Caco-2 (cell line): ENCODE results near the gene APC. TPM values are rescaled to one million over a fixed set of nuclear protein-coding genes. Genes with fewer than 3 reads are reported as not detected.

Source experiments
- BruUV-seq: library from RNA; stranded (reverse); fragments of 400-500 nt; replicated peaks from 2 replicates; lab custom pipeline; 2021; lab: Mats Ljungman, UMichigan
- CTCF ChIA-PET: fragments of 300-600 bp; sonication (Branson Sonifier 250); formaldehyde crosslinking; loops from one replicate; lab custom pipeline; 2022; ENCODE audit warnings: antibody characterized with exemption; lab: Charles Lee
- POLR2A ChIA-PET: fragments of 300-600 bp; sonication (Branson Sonifier 250); formaldehyde crosslinking; loops from one replicate; lab custom pipeline; 2022; ENCODE audit warnings: antibody characterized with exemption; lab: Charles Lee
- DNase-seq, 2 experiments: peaks; one replicate each; pipeline versions ENCODE4 v3.0.0 to v3.0.0-alpha.2; 2020 to 2022
- H3K27me3 ChIP-seq: replicated peaks from 2 replicates; pipeline ENCODE4 v1.6.0; 2011; ENCODE audit warnings: low read length; ENCODE audit not compliant: control insufficient read depth, insufficient read depth
- H3K36me3 ChIP-seq: 2 replicates; pipeline ENCODE4 v1.5.1; 2011; ENCODE audit warnings: low read length; ENCODE audit not compliant: control insufficient read depth, insufficient read depth
- H3K4me1 ChIP-seq: fragments of 250-450 bp; sonication (Bioruptor Pico); 2 replicates; pipeline ENCODE4 v1.5.1; 2020; ENCODE audit warnings: mild to moderate bottlenecking
- H3K4me3 ChIP-seq: 2 replicates; pipeline ENCODE4 v1.5.1; 2011; ENCODE audit warnings: low read depth, mild to moderate bottlenecking, control low read depth, low read length
- H3K9me3 ChIP-seq: fragments of 250-450 bp; sonication (Bioruptor Pico); 2 replicates; pipeline ENCODE4 v1.5.1; 2020; ENCODE audit warnings: mild to moderate bottlenecking, moderate library complexity
- H3K27ac Mint-ChIP-seq: one replicate; pipeline ENCODE4 v1.8.0; 2022; ENCODE audit warnings: mixed read lengths; ENCODE audit not compliant: unreplicated experiment
- H3K27me3 Mint-ChIP-seq: one replicate; pipeline ENCODE4 v1.8.0; 2022; ENCODE audit warnings: mixed read lengths; ENCODE audit not compliant: insufficient read depth, unreplicated experiment
- H3K36me3 Mint-ChIP-seq: one replicate; pipeline ENCODE4 v1.8.0; 2022; ENCODE audit warnings: mild to moderate bottlenecking, mixed read lengths; ENCODE audit not compliant: insufficient read depth, unreplicated experiment
- H3K4me1 Mint-ChIP-seq: one replicate; pipeline ENCODE4 v1.8.0; 2022; ENCODE audit warnings: low read depth, mixed read lengths; ENCODE audit not compliant: unreplicated experiment
- H3K4me3 Mint-ChIP-seq: one replicate; pipeline ENCODE4 v1.8.0; 2022; ENCODE audit warnings: mild to moderate bottlenecking, moderate library complexity, mixed read lengths; ENCODE audit not compliant: unreplicated experiment
- H3K9me3 Mint-ChIP-seq: one replicate; pipeline ENCODE4 v1.8.0; 2022; ENCODE audit warnings: mixed read lengths; ENCODE audit not compliant: unreplicated experiment
- intact Hi-C: fragments of 100-400 bp; cut with micrococcal nuclease; formaldehyde crosslinking; loops from one replicate; pipeline ENCODE4 v1.10.0; 2022; ENCODE audit not compliant: unreplicated experiment
- total RNA-seq: library from RNA; stranded (reverse); gene quantifications from 2 replicates; pipeline ENCODE4 v1.2.3, GENCODE V29; 2022
- TF ChIP-seq, protein P1 (sequence below), 2 experiments: fragments of 200-600 bp in 1 of 2; IDR thresholded peaks; 1 replicate in 1 of 2; 2 replicates in 1 of 2; pipeline versions ENCODE4 v1.5.1 to v1.8.0; 2011 to 2022; ENCODE audit warnings: antibody characterized with exemption in 1 of 2, control low read depth in 1 of 2, inconsistent platforms in 1 of 2, low read depth in 1 of 2, low read length in 1 of 2, mild to moderate bottlenecking in 1 of 2, moderate library complexity in 1 of 2; ENCODE audit not compliant: insufficient read depth in 1 of 2, severe bottlenecking in 1 of 2, unreplicated experiment in 1 of 2

Gene APC
- total RNA-seq, 1 experiment from 2014 or later, result 28.6 TPM

- Mint-ChIP-seq H3K4me1 (no peaks in the 10 kb centered on the region), H3K27me3 (no peaks in the 10 kb centered on the region), H3K4me3 (no peak overlapping the region), H3K27ac (no peak overlapping the region), H3K36me3 (no peaks in the 10 kb centered on the region), H3K9me3 (no peaks in the 10 kb centered on the region)
- ChIA-PET POLR2A (no interaction called here), CTCF (no interaction called here)
- intact Hi-C loops, result no loop called here
- TF ChIP-seq, protein P1, sequence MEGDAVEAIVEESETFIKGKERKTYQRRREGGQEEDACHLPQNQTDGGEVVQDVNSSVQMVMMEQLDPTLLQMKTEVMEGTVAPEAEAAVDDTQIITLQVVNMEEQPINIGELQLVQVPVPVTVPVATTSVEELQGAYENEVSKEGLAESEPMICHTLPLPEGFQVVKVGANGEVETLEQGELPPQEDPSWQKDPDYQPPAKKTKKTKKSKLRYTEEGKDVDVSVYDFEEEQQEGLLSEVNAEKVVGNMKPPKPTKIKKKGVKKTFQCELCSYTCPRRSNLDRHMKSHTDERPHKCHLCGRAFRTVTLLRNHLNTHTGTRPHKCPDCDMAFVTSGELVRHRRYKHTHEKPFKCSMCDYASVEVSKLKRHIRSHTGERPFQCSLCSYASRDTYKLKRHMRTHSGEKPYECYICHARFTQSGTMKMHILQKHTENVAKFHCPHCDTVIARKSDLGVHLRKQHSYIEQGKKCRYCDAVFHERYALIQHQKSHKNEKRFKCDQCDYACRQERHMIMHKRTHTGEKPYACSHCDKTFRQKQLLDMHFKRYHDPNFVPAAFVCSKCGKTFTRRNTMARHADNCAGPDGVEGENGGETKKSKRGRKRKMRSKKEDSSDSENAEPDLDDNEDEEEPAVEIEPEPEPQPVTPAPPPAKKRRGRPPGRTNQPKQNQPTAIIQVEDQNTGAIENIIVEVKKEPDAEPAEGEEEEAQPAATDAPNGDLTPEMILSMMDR (IDR thresholded peaks at IDR 0.05; ENCODE audit: insufficient read depth in 1 of 2, low read depth in 1 of 2, low read length in 1 of 2, severe bottlenecking in 1 of 2, unreplicated experiment in 1 of 2), result no peak
- DNase-seq, result no peak
- no peaks in the 10 kb centered on the region for H3K9me3 ChIP-seq
- no TSS peak for BruUV-seq
- no peaks in the 10 kb centered on the region for H3K4me1 ChIP-seq
- H3K4me3 ChIP-seq, result no peak overlapping the region
- H3K27me3 ChIP-seq, result no peaks in the 10 kb centered on the region
- no peaks in the 10 kb centered on the region for H3K36me3 ChIP-seq
These were observed 12.8 kb upstream of the APC start for GRCh38 chr5:112724901-112725300.

DNA sequence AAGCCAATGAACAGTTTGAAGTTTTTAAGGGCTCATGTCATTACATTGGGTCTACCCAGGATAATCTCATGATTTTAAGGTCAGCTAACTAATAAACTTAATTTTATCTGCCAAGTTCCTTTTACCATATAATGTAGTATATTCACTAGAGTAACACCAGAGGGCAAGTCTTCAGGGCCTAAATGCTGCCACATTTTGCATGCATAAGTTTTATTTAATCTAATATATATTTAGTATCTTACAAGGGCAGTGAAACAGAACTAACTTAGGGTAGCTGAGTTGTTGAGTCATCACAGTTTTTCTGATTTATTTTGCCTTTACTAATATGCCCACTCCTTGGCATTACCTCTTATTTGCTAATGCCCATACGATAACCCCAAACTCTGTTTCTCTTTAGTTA, 8.1 kb upstream of the APC start:
- TF ChIP-seq, protein P1 (IDR thresholded peaks at IDR 0.05; ENCODE audit: insufficient read depth in 1 of 2, low read depth in 1 of 2, low read length in 1 of 2, severe bottlenecking in 1 of 2, unreplicated experiment in 1 of 2), result no peak
- no TSS peak for BruUV-seq
- Mint-ChIP-seq H3K4me3 (no peak overlapping the region), H3K27me3 (no peaks in the 10 kb centered on the region), H3K9me3 (no peaks in the 10 kb centered on the region), H3K4me1 (no peaks in the 10 kb centered on the region), H3K27ac (no peak overlapping the region), H3K36me3 (no peaks in the 10 kb centered on the region)
- ChIA-PET POLR2A (no interaction called here), CTCF (no interaction called here)
- DNase-seq, result no peak
- H3K27me3 ChIP-seq, result no peaks in the 10 kb centered on the region
- no peaks in the 10 kb centered on the region for H3K9me3 ChIP-seq
- no peaks in the 10 kb centered on the region for H3K36me3 ChIP-seq
- no peak overlapping the region for H3K4me3 ChIP-seq
- intact Hi-C loops, result no loop called here
- H3K4me1 ChIP-seq, result no peaks in the 10 kb centered on the region

DNA sequence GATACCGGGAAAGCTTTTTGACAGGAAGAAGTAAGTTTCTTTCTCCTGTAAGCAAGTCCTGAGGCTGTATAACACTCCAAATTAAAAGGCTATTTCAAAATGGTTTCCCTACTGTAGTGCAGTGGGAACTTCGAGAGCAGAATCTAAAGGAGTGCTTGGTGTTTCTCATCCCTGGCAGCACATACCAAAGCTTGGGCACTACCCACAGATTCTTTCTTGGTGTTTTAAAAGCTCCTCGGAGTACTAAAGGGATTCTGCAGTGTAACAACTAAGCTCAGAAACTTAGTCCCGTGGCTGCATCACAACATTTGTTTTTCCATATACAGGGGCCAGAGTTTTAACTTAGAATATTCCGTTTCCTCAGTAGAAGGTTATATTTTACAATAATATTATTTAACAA, 5.6 kb upstream of the APC start:
- Histone ChIP-seq H3K4me3 (no peak overlapping the region), H3K9me3 (no peaks in the 10 kb centered on the region), H3K36me3 (no peaks in the 10 kb centered on the region), H3K4me1 (no peaks in the 10 kb centered on the region), H3K27me3 (no peaks in the 10 kb centered on the region)
- Mint-ChIP-seq H3K36me3 (no peaks in the 10 kb centered on the region), H3K4me3 (no peak overlapping the region), H3K9me3 (no peaks in the 10 kb centered on the region), H3K27me3 (no peaks in the 10 kb centered on the region), H3K27ac (no peak overlapping the region), H3K4me1 (no peaks in the 10 kb centered on the region)
- intact Hi-C loops, result no loop called here
- POLR2A ChIA-PET, result no interaction called here
- no TSS peak for BruUV-seq
- CTCF ChIA-PET, result no interaction called here
- DNase-seq, result no peak
- TF ChIP-seq, protein P1 (IDR thresholded peaks at IDR 0.05; ENCODE audit: insufficient read depth in 1 of 2, low read depth in 1 of 2, low read length in 1 of 2, severe bottlenecking in 1 of 2, unreplicated experiment in 1 of 2), result no peak
